Liver (tissue), 9 donors: ENCODE data around the gene GPR12. TPM values are rescaled to one million over a fixed set of nuclear protein-coding genes. Genes with fewer than 3 reads are reported as not detected.

Experiments
- DNase-seq: peaks from one replicate; pipeline ENCODE4 v3.0.0-alpha.2; 2017; ENCODE audit warnings: low spot score
- H3K27ac ChIP-seq, 2 donors: one replicate each; pipeline ENCODE4 v1.7.0; 2013; ENCODE audit warnings: inconsistent platforms in 2 of 2, low read length in 2 of 2, control low read depth in 1 of 2, low read depth in 1 of 2, mild to moderate bottlenecking in 1 of 2
- H3K27me3 ChIP-seq, 4 donors: one replicate each; pipeline versions ENCODE4 v1.6.1 to v1.7.0; 2013; ENCODE audit warnings: low read length in 3 of 4, inconsistent platforms in 1 of 4, mild to moderate bottlenecking in 1 of 4, moderate library complexity in 1 of 4; ENCODE audit not compliant: control insufficient read depth in 4 of 4, insufficient read depth in 4 of 4
- H3K36me3 ChIP-seq, 4 donors: one replicate each; pipeline versions ENCODE4 v1.6.1 to v1.7.0; 2013; ENCODE audit warnings: low read length in 3 of 4, mild to moderate bottlenecking in 3 of 4, low read depth in 1 of 4, moderate library complexity in 1 of 4; ENCODE audit not compliant: control insufficient read depth in 4 of 4, insufficient read depth in 3 of 4
- H3K4me1 ChIP-seq, 4 donors: one replicate each; pipeline versions ENCODE4 v1.6.1 to v1.7.0; 2013; ENCODE audit warnings: low read length in 3 of 4, mild to moderate bottlenecking in 3 of 4, moderate library complexity in 1 of 4; ENCODE audit not compliant: control insufficient read depth in 4 of 4, insufficient read depth in 4 of 4
- H3K4me3 ChIP-seq, 3 donors: one replicate each; pipeline versions ENCODE4 v1.6.1 to v1.7.0; 2013; ENCODE audit warnings: low read length in 3 of 3, control low read depth in 1 of 3, low read depth in 1 of 3, mild to moderate bottlenecking in 1 of 3
- H3K9ac ChIP-seq, 2 donors: one replicate each; pipeline ENCODE4 v1.7.0; 2013; ENCODE audit warnings: low read length in 2 of 2, mild to moderate bottlenecking in 2 of 2, moderate library complexity in 2 of 2, control low read depth in 1 of 2, low read depth in 1 of 2
- H3K9me3 ChIP-seq, 4 donors: one replicate each; pipeline versions ENCODE4 v1.6.1 to v1.7.0; 2013; ENCODE audit warnings: low read length in 3 of 4; ENCODE audit not compliant: control insufficient read depth in 4 of 4
- ATF3 ChIP-seq: IDR thresholded peaks from 2 replicates; pipeline ENCODE4 v1.6.1; 2016; ENCODE audit warnings: antibody characterized with exemption
- FOXA1 ChIP-seq: IDR thresholded peaks from 2 replicates; pipeline ENCODE4 v1.6.1; 2016; ENCODE audit warnings: antibody characterized with exemption
- GABPA ChIP-seq, 2 donors: IDR thresholded peaks in 1 of 2; conservative IDR thresholded peaks in 1 of 2; 2 replicates each; pipeline ENCODE4 v1.6.1; 2016; ENCODE audit warnings: antibody characterized with exemption in 2 of 2, mild to moderate bottlenecking in 1 of 2, moderate library complexity in 1 of 2
- HNF4A ChIP-seq, 2 donors: conservative IDR thresholded peaks; 2 replicates each; pipeline ENCODE4 v1.6.1; 2016; ENCODE audit warnings: antibody characterized with exemption in 2 of 2, mild to moderate bottlenecking in 2 of 2
- HNF4G ChIP-seq: IDR thresholded peaks from 2 replicates; pipeline ENCODE4 v1.6.1; 2016; ENCODE audit warnings: antibody characterized with exemption
- MAX ChIP-seq: IDR thresholded peaks from 2 replicates; pipeline ENCODE4 v1.6.1; 2016; ENCODE audit warnings: antibody characterized with exemption
- RAD21 ChIP-seq, 2 donors: IDR thresholded peaks; 2 replicates each; pipeline ENCODE4 v1.6.1; 2016; ENCODE audit warnings: antibody characterized with exemption in 2 of 2, mild to moderate bottlenecking in 2 of 2
- REST ChIP-seq: IDR thresholded peaks from 2 replicates; pipeline ENCODE4 v1.6.1; 2016; ENCODE audit warnings: antibody characterized with exemption, mild to moderate bottlenecking
- SP1 ChIP-seq: IDR thresholded peaks from 2 replicates; pipeline ENCODE4 v1.6.1; 2018; ENCODE audit warnings: antibody characterized with exemption, mild to moderate bottlenecking
- TAF1 ChIP-seq: conservative IDR thresholded peaks from 2 replicates; pipeline ENCODE4 v1.6.1; 2016; ENCODE audit warnings: antibody characterized with exemption, mild to moderate bottlenecking
- YY1 ChIP-seq: IDR thresholded peaks from 2 replicates; pipeline ENCODE4 v1.6.1; 2016; ENCODE audit warnings: antibody characterized with exemption, mild to moderate bottlenecking
- ZBTB33 ChIP-seq: IDR thresholded peaks from 2 replicates; pipeline ENCODE4 v1.6.1; 2016; ENCODE audit warnings: antibody characterized with exemption
- WGBS: extraction: QIAGEN DNeasy Blood & Tissue Kit; methylation state at CpG from one replicate; pipeline ENCODE4 v1.1.7; 2013; 5-methylcytosine and 5-hydroxymethylcytosine counted together
- polyA plus RNA-seq, 2 donors: library from polyadenylated mRNA; stranded (reverse) in 1 of 2; unstranded in 1 of 2; fragments of 200-250 nt in 1 of 2; fragments of >200 nt in 1 of 2; fragmentation: Nextera tagmentation in 1 of 2; extraction: Ambion mirVana in 1 of 2; gene quantifications; one replicate each; pipeline versions ENCODE4 v1.2.1 to v1.2.3, GENCODE V29; 2013 to 2015
- total RNA-seq, 2 donors: library from RNA; depleted of rRNA; stranded (reverse); fragments of >200 nt; gene quantifications; one replicate each; pipeline ENCODE4 v1.2.3, GENCODE V29; 2014
- donor health status: healthy.
- donor health status: healthy.
- donor health status: healthy.
- donor health status: healthy.
- donor health status: healthy.

GPR12 gene
- total and polyA plus RNA-seq, 4 donors: not detected

- Histone ChIP-seq H3K4me1 (no peaks in the 10 kb centered on the region), H3K9ac (no peak overlapping the region), H3K4me3 (no peak overlapping the region), H3K27ac (no peak overlapping the region), H3K27me3 (peaks cover 0 to 10% (median 4%) of the 10 kb centered on the region in 4 donors), H3K9me3 (no peaks in the 10 kb centered on the region), H3K36me3 (no peaks in the 10 kb centered on the region)
- no peak for DNase-seq
- WGBS: 60% methylated on average over 2 of the region's 2 CpGs
- TF ChIP-seq HNF4A (conservative IDR thresholded peaks at IDR 0.05) (no peak), ZBTB33 (no peak), SP1 (no peak), FOXA1 (no peak)
Observed at GRCh38 chr13:26752671-26753070, 7.9 kb downstream of the GPR12 start.

GRCh38 chr13:26749905-26750304 lies 10.7 kb downstream of the GPR12 start:
- H3K9ac ChIP-seq: no peak overlapping the region
- WGBS: 93% methylated on average over 3 of the region's 3 CpGs
- no peaks in the 10 kb centered on the region for H3K9me3 ChIP-seq
- no peak for DNase-seq
- no peak overlapping the region for H3K27ac ChIP-seq
- H3K4me1 ChIP-seq: no peaks in the 10 kb centered on the region
- no peak overlapping the region for H3K4me3 ChIP-seq
- no peaks in the 10 kb centered on the region for H3K36me3 ChIP-seq
- peaks cover 0 to 11% (median 2%) of the 10 kb centered on the region in 4 donors for H3K27me3 ChIP-seq
- no peak for TF ChIP-seq ZBTB33

- Histone ChIP-seq H3K9me3 (no peaks in the 10 kb centered on the region), H3K9ac (no peak overlapping the region), H3K27me3 (peaks cover 0 to 11% (median 2%) of the 10 kb centered on the region in 4 donors), H3K27ac (no peak overlapping the region), H3K36me3 (no peaks in the 10 kb centered on the region), H3K4me3 (no peak overlapping the region), H3K4me1 (no peaks in the 10 kb centered on the region)
- 25% methylated on average over 8 of the region's 8 CpGs for WGBS
- DNase-seq: no peak
- TF ChIP-seq SP1: no peak
- no peak for TF ChIP-seq HNF4G
- TF ChIP-seq MAX: no peak
Observed at GRCh38 chr13:26749285-26749684, 11.3 kb downstream of the GPR12 start.

GRCh38 chr13:26747706-26748105 lies 12.9 kb downstream of the GPR12 start:
- H3K4me1 ChIP-seq: no peaks in the 10 kb centered on the region
- DNase-seq: no peak
- no peak overlapping the region for H3K9ac ChIP-seq
- no peak overlapping the region for H3K27ac ChIP-seq
- H3K27me3 ChIP-seq: peaks cover 0 to 11% (median 6%) of the 10 kb centered on the region in 4 donors
- no peaks in the 10 kb centered on the region for H3K36me3 ChIP-seq
- no peak overlapping the region for H3K4me3 ChIP-seq
- 54% methylated on average over 2 of the region's 2 CpGs for WGBS
- H3K9me3 ChIP-seq: no peaks in the 10 kb centered on the region
- TF ChIP-seq GABPA (IDR thresholded peaks at IDR 0.05 in 1 of 2, conservative IDR thresholded peaks at IDR 0.05 in 1 of 2) (no peak), TAF1 (no peak), REST (no peak), ZBTB33 (no peak), FOXA1 (no peak), YY1 (no peak), RAD21 (IDR thresholded peaks at IDR 0.05) (no peak), ATF3 (no peak)
